SHP77 treated with DMSO at 0.1 percent for 48 hours (cell line): ENCODE data around the gene ZNF416.

Experiments used
- DNase-seq: peaks from one replicate; lab custom pipeline; 2025; lab: John Stamatoyannopoulos, UW

The ZNF416 gene

DNA sequence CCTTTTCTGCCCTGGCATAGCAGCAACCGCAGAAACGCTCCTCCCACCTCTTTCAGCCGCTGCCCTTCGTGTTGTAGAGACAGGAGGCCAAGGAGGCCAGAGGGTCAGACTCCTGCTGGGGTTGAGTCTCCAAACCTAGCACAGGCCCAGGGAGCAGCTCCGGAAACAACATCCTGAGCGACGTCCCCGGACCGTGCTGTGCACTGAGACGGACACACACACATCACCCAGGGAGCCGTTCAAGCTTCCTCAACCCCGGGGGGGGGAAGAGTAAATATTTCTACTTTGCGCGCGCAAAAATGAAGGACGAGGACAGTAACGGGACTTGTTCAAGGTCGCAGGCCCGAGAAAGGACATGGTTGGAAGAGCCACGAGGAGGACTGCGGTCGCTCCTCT is 19.7 kb downstream of the ZNF416 start:
- no peak for DNase-seq

DNA sequence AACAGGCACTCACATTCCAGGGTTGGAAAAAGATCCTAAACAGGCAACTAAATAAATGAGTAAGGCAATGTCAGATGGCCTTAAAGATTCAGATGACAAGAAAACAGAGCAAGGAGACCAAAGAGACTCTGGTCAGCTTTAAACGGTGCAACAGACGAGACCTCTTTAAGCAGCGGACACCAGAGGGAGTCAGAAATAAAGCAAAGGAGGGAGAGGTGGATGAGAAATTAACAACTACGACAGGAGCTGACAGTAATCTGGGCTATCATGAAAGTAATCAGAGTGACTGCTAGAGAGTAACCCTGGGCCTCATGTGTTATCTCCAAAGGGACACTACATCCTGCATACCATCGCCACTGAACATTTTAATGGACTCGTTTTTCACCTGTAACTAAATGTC is 20.2 kb downstream of the ZNF416 start:
- DNase-seq = no peak

DNA sequence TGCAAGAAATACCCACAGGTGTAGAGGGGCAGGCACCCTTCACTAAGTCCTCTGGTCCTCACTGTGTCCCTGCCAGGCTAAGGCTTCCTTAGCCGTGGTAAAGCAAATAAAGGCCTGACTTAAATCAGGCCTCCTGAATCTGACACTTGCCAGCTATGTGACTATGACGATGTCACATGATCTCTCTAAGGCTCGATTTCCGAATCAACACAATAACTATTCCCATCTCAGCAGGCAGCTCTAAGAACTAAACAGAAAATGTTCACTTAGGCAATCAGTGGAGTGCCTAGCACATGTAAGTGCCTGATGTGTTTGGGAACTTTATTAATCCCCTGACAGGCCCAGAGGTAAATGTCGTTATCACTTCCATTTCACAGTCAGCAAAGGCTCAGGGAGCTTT is 21.1 kb downstream of the ZNF416 start:
- no peak for DNase-seq

DNA sequence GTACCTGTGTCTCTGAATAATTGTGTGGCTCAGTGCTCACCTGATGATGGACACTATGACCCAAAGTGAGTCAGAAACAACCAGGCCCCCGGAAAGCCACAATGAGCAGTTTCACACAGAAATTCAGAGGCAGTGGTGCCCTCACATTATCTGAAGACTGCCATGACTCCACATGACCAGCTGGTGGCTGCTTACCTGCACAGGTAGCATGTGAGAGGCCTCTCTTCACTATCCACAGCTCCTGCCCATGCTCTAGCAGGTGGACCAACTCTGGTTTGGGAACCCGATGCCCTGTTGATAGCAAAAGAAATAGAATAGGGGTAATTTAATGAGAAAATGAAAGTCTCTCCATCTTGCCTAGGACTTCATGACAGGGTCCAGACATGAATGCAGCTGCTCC is 26.3 kb downstream of the ZNF416 start:
- DNase-seq = no peak

DNA sequence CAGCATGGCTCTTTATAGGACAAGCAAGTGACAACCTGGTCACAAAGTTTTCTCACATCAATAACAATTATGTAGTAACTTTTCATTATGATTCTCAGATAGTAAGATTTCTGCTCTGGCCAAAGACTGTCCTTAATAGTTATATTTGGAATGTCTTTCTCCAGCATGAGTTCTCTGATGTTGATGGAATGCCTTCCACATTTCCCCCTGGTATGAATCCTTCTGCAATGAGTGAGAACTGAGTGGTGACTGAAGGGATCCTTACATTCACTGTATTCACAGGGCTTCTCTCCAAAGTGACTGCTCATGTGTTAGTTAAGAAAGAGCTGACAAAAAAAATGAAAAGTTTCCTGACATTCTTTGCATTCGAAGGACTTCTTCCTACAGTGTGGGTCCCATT is 32.2 kb downstream of the ZNF416 start:
- DNase-seq = no peak

DNA sequence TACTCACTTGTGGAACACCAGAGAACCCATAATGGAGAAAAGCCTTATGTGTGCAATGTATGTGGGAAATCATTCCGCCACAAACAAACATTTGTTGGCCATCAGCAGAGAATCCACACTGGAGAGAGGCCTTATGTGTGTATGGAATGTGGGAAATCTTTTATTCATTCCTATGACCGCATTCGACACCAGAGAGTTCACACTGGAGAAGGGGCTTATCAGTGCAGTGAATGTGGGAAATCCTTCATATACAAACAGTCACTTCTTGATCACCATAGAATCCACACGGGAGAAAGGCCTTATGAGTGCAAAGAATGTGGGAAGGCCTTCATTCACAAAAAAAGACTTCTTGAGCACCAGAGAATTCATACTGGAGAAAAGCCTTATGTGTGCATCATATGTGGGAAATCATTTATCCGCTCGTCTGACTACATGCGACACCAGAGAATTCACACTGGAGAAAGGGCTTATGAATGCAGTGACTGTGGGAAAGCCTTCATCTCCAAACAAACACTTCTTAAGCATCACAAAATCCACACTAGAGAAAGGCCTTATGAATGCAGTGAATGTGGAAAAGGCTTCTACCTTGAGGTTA is 40.7 kb downstream of the ZNF416 start:
- DNase-seq = no peak

DNA sequence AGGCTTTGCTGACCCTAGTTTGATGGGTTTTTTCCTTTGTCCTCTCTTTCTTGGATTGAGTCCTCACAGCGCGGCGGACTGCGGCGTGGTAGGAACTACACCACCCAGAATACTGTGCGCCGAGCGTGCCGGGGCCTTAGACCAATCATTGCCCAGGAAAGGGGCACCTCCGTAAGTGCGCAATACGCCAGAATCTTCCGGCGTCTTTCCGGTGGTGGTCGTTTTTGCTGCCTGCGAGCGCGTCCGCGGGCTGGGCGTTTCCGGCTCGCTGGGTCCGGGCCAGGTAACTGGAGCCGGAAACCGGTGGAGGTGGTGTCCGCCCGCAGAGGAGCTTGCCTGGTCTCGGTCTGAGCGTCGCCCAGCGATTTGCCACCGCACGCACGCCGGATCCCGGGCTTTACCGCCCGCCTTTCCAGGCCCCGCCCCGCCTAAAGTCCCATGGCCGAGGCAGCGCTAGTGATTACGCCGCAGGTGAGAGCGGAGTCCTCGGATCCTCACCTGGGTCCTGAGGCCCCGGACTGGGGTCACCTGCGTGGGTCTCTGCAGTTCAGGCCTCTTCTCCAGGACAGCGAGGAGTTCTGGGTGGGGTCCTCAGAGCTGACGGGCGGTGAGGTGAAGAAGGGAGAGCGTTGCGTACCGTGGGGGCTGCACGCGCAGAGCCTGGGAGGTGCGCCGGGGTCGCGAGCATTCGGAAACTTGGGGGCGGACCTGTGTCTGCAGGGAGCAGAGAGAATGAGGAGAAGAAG is 51.4 kb downstream of the ZNF416 start, which contains the start of gene ZNF549:
Gene ZNF549, plus strand, starts transcription at position 221 of the 746 bp plus-strand sequence. Its CDS starts 218 bp downstream, at position 439.
- DNase-seq = peak; percentile 51
